Motor neuron (in vitro differentiated cells): ENCODE measurements around the gene MCU. TPM values are rescaled to one million over a fixed set of nuclear protein-coding genes. Genes with fewer than 3 reads are reported as not detected.
"Not testable (repeated sequence)": the region's sequence is repeated elsewhere in the genome, so short reads cannot be mapped to it uniquely, and the experiment has no call there.

Source experiments
- ATAC-seq, 8 experiments: fragments of 200-7000 bp; cut with Tn5 transposase; replicated peaks in 6 of 8; 2 replicates each; pipeline ENCODE4 v1.8.0; 2021; ENCODE audit warnings: mild to moderate bottlenecking in 8 of 8, moderate library complexity in 8 of 8
- H3K27ac ChIP-seq, 2 donors: fragments of 250-450 bp; sonication (Bioruptor Pico); 2 replicates each; pipeline ENCODE4 v1.9.0; 2021; ENCODE audit warnings: antibody characterized with exemption in 2 of 2, mild to moderate bottlenecking in 2 of 2, moderate library complexity in 1 of 2
- H3K4me1 ChIP-seq, 2 donors: fragments of 250-450 bp; sonication (Bioruptor Pico); replicated peaks in 1 of 2; 2 replicates each; pipeline ENCODE4 v1.6.1; 2021; ENCODE audit warnings: antibody characterized with exemption in 2 of 2, mild to moderate bottlenecking in 2 of 2, moderate library complexity in 1 of 2
- H3K4me3 ChIP-seq, 5 donors: fragments of 250-450 bp; sonication (Bioruptor Pico); 2 replicates each; pipeline ENCODE4 v1.9.0; 2021; ENCODE audit warnings: antibody characterized with exemption in 5 of 5, mild to moderate bottlenecking in 5 of 5, moderate library complexity in 4 of 5
- WGBS, 10 experiments: fragments of 450-650 bp; shearing (Covaris generic); methylation state at CpG; one replicate each; pipeline ENCODE4 v1.0.0; 2022; 5-methylcytosine and 5-hydroxymethylcytosine counted together
- in situ Hi-C, 9 experiments: fragments of 400-800 bp; cut with MboI; loops; one replicate each; pipeline ENCODE4 v1.15.0; 2021; ENCODE audit warnings: low sequenced_read_pairs in 9 of 9, low pct_unique_long_range_greater_than_20kb in 2 of 9; ENCODE audit not compliant: unreplicated experiment in 9 of 9
- total RNA-seq, 8 experiments: library from RNA; unstranded; fragments of 300-600 nt; gene quantifications; 2 replicates each; pipeline versions ENCODE4 v1.2.3 to v1.2.4, GENCODE V29; 2022

The MCU gene
- total RNA-seq, 8 experiments from 2014 or later, result 10.5 to 26.8 (median 17.6) TPM

DNA sequence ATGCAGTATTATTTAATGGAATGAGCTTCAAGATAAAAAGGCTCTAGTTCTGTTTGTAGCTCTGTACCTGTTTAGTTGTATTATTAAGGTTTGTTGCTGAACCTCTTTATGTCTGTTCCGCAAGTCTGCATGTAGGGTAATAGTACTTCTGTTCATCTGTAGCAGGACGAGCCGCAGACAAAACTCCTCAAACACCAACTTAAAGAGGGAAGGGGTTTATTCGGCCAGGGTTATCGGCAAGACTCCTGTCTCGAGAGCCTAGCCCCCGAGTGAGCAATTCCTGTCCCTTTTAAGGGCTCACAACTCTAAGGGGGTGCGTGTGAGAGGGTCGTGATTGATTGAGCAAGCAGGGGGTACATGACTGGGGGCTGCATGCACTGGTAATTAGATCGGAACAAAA lies 67.0 kb downstream of the MCU start:
- 58 to 100% (median 88%) methylated on average over 2 to 9 of the region's 10 CpGs; no CpG with 5 or more reads in 2 of the 10 experiments for WGBS, 10 experiments
- H3K27ac ChIP-seq, H3K4me3 ChIP-seq, ATAC-seq, in situ Hi-C loops: not testable (repeated sequence)
- H3K4me1 ChIP-seq, result peaks cover 6 to 16% of the 10 kb centered on the region in 2 donors

DNA sequence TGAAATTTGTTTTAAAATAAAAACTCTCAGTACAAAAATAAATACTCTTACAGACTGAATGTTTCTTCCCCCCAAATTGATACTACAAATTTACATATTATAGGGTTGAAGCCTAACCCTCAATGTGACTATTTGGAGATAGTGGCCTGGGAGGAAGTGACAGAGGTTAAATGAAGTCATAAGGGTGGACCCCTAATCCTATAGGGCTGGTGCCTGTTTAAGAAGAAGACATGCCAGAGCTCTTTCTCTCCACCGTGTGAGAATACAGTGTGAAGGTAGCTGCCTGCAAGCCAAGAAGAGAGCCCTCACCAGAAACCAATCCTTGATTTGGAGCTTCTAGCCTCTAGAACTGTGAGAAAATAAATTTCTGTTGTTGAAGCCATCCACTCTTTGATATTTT lies 67.6 kb downstream of the MCU start:
- no peak for ATAC-seq
- Histone ChIP-seq H3K4me3 (no peak overlapping the region), H3K27ac (no peak overlapping the region), H3K4me1 (peaks cover 6 to 16% of the 10 kb centered on the region in 2 donors)
- WGBS, 10 experiments, result 50 to 100% (median 79%) methylated on average over 1 of the region's 1 CpG; no CpG with 5 or more reads in 4 of the 10 experiments
- in situ Hi-C loops, result no loop called here

DNA sequence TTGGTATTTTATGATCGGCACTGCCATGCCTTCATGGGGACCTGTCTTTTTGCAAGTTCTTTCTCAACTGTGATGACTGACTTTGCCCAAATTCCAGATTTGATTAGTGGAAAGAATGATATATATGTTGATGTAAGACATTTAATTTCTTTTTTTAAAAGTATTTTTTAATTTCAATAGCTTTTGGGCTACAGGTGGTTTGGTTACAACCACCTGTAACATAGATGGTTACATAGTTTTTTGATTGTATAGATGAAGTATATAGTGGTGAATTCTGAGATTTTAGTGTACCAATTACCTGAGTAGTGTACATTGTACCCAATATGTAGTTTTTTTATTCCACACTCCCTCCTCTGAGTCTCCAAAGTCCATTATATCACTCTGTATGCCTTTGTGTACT lies 69.6 kb downstream of the MCU start:
- Histone ChIP-seq H3K27ac (no peak overlapping the region), H3K4me1 (peaks cover 6 to 16% of the 10 kb centered on the region in 2 donors), H3K4me3 (no peak overlapping the region)
- no peak for ATAC-seq
- WGBS, 10 experiments, result 91 to 100% (median 100%) methylated on average over 1 of the region's 1 CpG; no CpG with 5 or more reads in 4 of the 10 experiments
- in situ Hi-C loops, result no loop called here

DNA sequence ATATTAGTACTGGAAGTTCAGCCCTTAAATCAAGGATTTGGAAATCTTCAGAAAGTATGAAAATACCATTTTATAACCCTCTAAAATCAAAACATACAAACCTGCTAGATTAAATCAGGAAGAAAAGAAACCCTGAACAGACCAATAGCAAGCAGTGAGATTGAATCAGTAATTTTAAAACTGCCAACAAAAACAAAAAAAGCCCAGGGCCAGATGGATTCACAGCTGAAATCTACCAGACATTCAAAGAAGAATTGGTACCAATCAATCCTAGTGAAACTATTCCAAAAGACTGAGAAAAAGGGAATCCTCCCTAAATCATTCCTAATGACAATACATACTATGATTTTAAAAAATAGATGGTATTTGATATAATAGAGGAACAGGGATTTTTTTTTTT lies 70.1 kb downstream of the MCU start:
- in situ Hi-C loops, result no loop called here
- Histone ChIP-seq H3K27ac (no peak overlapping the region), H3K4me1 (peaks cover 6 to 16% of the 10 kb centered on the region in 2 donors), H3K4me3 (no peak overlapping the region)
- no peak for ATAC-seq

DNA sequence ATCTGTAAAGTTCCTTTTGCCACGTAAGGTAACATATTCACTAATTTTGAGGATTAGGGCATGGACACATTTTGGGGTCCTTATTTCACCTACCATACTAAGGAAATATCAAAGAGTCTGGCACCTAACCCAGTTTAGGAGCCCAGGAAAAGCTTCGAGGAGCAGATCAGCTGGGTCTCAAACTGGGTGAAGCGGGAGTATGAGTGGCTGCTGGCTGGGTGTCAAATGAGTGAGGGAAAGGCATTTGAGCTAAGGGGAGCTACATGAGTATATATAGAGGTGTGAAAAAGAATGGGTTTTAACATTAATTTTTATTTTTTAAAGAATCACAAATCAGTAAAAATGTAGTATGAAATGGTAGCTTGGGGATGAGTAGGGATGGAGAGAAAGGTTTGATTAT lies 71.3 kb downstream of the MCU start:
- no peak for ATAC-seq
- 86 to 100% (median 100%) methylated on average over 1 to 3 of the region's 3 CpGs; no CpG with 5 or more reads in 3 of the 10 experiments for WGBS, 10 experiments
- Histone ChIP-seq H3K27ac (no peak overlapping the region), H3K4me1 (peaks cover 0 to 4% of the 10 kb centered on the region in 2 donors), H3K4me3 (no peak overlapping the region)
- in situ Hi-C loops, result no loop called here

GRCh38 chr10:72764151-72764550 lies 72.2 kb downstream of the MCU start:
- Histone ChIP-seq H3K4me1 (no peaks in the 10 kb centered on the region), H3K4me3 (no peak overlapping the region), H3K27ac (no peak overlapping the region)
- peak in 4 of 8 experiments; percentile 36 to 77 (median 55) for ATAC-seq
- in situ Hi-C loops, result no loop called here

DNA sequence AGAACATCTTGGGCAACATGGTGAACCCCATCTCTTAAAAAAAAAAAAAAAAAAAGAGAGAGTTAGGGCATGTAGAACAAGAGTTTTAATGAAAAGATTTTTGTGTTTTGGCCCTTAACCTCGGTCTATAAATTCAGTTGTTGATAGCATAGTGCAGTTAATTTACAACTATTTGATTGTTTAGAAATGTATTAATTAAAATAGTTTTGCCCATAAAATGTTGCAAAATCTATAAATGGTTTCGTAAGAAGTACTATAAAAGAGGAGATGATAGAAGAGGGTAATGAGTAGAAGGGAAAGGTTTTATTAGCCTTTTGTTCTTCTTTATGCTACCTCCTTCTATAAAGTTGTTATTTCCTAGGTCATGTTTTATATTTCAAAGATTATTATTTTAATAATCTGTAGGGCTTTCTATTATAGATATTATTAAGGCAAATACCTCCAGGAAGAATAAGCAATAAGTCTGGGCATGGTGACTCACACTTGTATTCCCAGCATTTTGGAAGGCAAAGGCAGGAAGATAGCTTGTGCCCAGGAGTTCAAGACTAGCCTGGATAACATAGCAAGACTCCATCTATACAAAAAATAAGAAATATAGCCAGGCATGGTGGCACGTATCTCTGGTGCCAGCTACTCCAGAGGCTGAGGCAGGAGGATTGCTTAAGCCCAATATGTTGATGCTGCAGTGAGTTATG lies 73.3 kb downstream of the MCU start:
- no peak for ATAC-seq
- 83 to 100% (median 97%) methylated on average over 2 to 3 of the region's 3 CpGs for WGBS, 10 experiments
- Histone ChIP-seq H3K27ac (no peak overlapping the region), H3K4me3 (no peak overlapping the region), H3K4me1 (no peaks in the 10 kb centered on the region)
- in situ Hi-C loops, result no loop called here

GRCh38 chr10:72771195-72771594 lies 79.3 kb downstream of the MCU start:
- H3K4me1 ChIP-seq, in situ Hi-C loops, H3K27ac ChIP-seq, ATAC-seq, H3K4me3 ChIP-seq: not testable (repeated sequence)

- in situ Hi-C loops, result no loop called here
- no peak overlapping the region for H3K27ac ChIP-seq
- 100% methylated on average over 1 of the region's 1 CpG; no CpG with 5 or more reads in 8 of the 10 experiments for WGBS, 10 experiments
- no peaks in the 10 kb centered on the region for H3K4me1 ChIP-seq
- H3K4me3 ChIP-seq, result no peak overlapping the region
- ATAC-seq, result no peak
These were observed 80.1 kb downstream of the MCU start for GRCh38 chr10:72772031-72772430.

GRCh38 chr10:72779874-72780273 lies 87.9 kb downstream of the MCU start:
- in situ Hi-C loops, result no loop called here
- Histone ChIP-seq H3K4me1 (peaks cover 1 to 3% of the 10 kb centered on the region in 2 donors), H3K4me3 (no peak overlapping the region), H3K27ac (no peak overlapping the region)
- WGBS, 10 experiments, result 90 to 100% (median 100%) methylated on average over 1 to 2 of the region's 2 CpGs; no CpG with 5 or more reads in 2 of the 10 experiments
- no peak for ATAC-seq

GRCh38 chr10:72782649-72783330 lies 90.8 kb downstream of the MCU start:
- Histone ChIP-seq H3K4me3 (no peak overlapping the region), H3K27ac (no peak overlapping the region), H3K4me1 (peaks cover 9 to 12% of the 10 kb centered on the region in 2 donors)
- peak in 3 of 8 experiments; percentile 14 to 65 (median 25) for ATAC-seq
- in situ Hi-C loops, result no loop called here
- 32 to 100% (median 85%) methylated on average over 1 to 5 of the region's 5 CpGs for WGBS, 10 experiments

DNA sequence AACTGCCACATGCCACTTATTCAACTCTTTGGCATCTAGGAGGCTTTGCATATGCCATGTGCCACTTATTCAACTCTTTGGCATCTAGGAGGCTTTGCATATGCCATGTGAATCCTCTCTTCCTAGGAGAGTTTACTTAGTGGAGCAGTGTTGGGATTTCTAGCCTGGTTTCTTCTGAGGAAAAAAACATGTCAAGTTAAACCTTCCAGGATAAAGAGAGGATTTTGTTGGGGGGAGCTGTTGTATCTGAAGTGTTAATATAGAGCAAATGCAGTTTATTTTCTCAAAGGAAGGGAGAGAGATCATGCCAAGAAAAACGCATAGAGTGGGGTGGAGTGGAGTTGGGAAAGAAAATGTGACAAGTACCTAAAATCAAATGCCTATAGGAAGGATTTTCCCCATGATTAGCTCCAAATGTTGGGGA lies 91.5 kb downstream of the MCU start:
- Histone ChIP-seq H3K4me1 (peaks cover 9 to 12% of the 10 kb centered on the region in 2 donors), H3K27ac (no peak overlapping the region), H3K4me3 (no peak overlapping the region)
- 0 to 75% (median 40%) methylated on average over 1 of the region's 1 CpG; no CpG with 5 or more reads in 3 of the 10 experiments for WGBS, 10 experiments
- in situ Hi-C loops, result no loop called here
- ATAC-seq, result peak in 3 of 8 experiments; percentile 9 to 50 (median 50)

GRCh38 chr10:72784551-72785351 lies 92.8 kb downstream of the MCU start:
- 0 to 71% (median 56%) methylated on average over 1 to 6 of the region's 7 CpGs; no CpG with 5 or more reads in 1 of the 10 experiments for WGBS, 10 experiments
- Histone ChIP-seq H3K27ac (no peak overlapping the region), H3K4me3 (no peak overlapping the region)

More at GRCh38 chr10:72784551-72785351, 92.8 kb downstream of the MCU start:
- peak; percentile 70 to 99 (median 82) for ATAC-seq
- H3K4me1 ChIP-seq, result peaks cover 9 to 12% of the 10 kb centered on the region in 2 donors
- in situ Hi-C loops, result no loop called here
